A673 (cell line): ENCODE results near the gene CRYBA2.

Source experiments
- EZH2 ChIP-seq: fragments of 200-600 bp; sonication (generic); IDR thresholded peaks from 2 replicates; pipeline ENCODE4 v1.6.1; 2017; ENCODE audit warnings: borderline replicate concordance, low read depth, mild to moderate bottlenecking, mixed read lengths, antibody characterized with exemption, low read length; ENCODE audit not compliant: poor library complexity, severe bottlenecking
- TF ChIP-seq, protein P1 (sequence below): fragments of 300-800, 200-600 bp; sonication (generic); conservative IDR thresholded peaks from 2 replicates; pipeline ENCODE4 v1.5.1; 2017; ENCODE audit warnings: low read depth, mild to moderate bottlenecking, antibody characterized with exemption, low read length, moderate library complexity, mixed read lengths

GRCh38 chr2:219001100-219001576 lies 7.9 kb upstream of the CRYBA2 start:
- TF ChIP-seq, protein P1, sequence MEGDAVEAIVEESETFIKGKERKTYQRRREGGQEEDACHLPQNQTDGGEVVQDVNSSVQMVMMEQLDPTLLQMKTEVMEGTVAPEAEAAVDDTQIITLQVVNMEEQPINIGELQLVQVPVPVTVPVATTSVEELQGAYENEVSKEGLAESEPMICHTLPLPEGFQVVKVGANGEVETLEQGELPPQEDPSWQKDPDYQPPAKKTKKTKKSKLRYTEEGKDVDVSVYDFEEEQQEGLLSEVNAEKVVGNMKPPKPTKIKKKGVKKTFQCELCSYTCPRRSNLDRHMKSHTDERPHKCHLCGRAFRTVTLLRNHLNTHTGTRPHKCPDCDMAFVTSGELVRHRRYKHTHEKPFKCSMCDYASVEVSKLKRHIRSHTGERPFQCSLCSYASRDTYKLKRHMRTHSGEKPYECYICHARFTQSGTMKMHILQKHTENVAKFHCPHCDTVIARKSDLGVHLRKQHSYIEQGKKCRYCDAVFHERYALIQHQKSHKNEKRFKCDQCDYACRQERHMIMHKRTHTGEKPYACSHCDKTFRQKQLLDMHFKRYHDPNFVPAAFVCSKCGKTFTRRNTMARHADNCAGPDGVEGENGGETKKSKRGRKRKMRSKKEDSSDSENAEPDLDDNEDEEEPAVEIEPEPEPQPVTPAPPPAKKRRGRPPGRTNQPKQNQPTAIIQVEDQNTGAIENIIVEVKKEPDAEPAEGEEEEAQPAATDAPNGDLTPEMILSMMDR, result no peak
- TF ChIP-seq EZH2, result no peak
